HG02884 (cell line): ENCODE measurements around the gene GNA12.

Source experiments
- ATAC-seq: cut with Tn5 transposase; IDR thresholded peaks from one replicate; pipeline ENCODE4 v1.9.1; 2021; ENCODE audit warnings: mild to moderate bottlenecking, moderate library complexity; ENCODE audit not compliant: unreplicated experiment

Gene GNA12

GRCh38 chr7:2717293-2718261 is 126.5 kb downstream of the GNA12 start:
- no peak for ATAC-seq

DNA sequence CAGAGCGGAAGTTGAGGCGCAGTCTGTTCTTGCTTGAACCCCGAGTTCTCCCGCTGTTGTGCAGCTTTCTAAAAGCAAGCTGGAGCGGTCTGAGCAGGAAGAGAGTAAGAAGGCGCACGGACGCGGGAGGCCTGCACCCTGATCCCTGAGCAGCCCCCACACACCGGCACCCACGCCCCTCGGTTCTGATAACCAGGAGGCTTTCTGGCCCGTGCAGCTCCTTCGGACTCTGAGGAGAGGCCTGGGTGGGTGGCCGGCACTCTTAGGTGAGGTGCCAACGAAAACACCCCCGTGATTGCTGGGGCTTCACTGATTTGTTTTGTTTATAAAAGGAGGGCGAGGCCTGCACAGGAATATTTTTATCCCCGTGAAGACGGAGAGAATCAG is 127.2 kb downstream of the GNA12 start:
- no peak for ATAC-seq

- ATAC-seq: no peak
These were observed 127.6 kb downstream of the GNA12 start for GRCh38 chr7:2716488-2716887.

- no peak for ATAC-seq
These were observed 128.5 kb downstream of the GNA12 start for GRCh38 chr7:2715341-2716231.

DNA sequence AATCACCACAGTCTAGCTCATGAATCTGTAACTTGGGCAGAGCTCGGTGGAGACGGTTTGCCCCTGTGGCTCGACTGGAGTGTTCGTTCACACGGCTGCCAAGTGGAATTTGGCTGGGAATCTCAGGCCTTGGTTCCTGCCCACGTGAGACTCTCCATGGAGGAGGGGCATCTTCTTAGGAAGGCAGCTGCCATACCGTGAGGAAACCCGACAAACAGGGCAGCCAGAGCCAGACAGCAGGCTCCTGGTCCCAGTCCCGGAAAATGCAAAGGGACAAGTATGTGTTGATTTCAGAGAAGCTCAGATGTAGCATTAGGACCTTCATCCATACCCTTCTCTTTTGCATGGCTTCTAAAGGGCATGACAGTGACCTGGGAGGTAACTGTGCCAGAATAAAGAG is 129.5 kb downstream of the GNA12 start:
- ATAC-seq: no peak

GRCh38 chr7:2713978-2714377 is 130.1 kb downstream of the GNA12 start:
- ATAC-seq: no peak

DNA sequence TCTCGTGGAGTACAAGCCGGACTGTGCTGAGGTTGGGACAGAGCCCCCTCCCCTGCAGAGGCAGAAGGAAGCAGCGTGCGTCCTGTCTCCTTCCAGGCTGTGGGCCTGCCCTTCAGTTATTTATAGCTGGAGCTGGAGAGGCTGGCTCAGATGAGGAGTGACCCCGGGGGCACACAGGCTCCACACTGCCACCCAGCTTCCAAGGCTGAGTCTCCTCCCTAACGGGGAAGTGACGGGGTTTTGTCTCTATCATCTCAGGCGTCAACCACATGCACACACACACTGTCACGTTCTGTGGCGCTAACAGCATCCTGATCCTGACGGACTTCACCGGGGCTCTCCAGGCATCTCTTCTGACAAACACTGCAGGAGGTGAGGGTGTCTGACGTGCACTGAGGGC is 130.7 kb downstream of the GNA12 start:
- no peak for ATAC-seq

DNA sequence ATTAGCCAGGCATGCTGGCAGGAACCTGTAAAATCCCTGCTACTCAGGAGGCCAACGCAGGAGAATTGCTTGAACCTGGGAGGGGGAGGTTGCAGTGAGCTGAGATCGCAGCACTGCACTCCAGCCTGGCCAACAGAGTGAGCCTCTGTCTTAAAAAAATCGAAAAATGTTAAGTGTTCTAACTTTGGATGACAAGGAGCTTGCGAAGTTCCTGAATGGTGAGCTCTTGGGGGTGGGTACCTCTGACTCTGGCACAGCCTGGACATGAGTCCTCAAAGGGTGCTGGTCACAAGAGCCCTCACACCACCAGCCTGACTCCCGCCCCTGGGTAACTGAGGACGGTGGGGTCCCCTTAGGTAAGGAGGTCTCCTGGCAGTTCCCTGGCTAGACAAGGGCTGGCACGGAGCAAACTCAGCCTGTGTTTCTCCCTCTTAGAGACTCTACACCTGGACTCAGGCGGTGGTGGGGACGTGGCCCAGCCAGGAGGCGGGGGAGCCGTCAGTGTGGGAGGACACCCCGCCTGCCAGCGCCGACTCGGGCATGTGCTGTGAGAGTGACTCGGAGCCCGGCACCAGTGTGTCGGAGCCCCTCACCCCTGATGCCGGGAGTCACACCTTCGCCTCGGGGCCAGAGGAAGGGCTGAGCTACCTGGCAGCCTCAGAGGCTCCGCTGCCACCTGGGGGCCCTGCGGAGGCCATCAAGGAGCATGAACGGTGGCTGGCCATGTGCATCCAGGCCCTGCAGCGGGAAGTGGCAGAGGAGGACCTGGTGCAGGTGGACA is 132.0 kb downstream of the GNA12 start:
- ATAC-seq: no peak

GRCh38 chr7:2710901-2711551 is 133.1 kb downstream of the GNA12 start:
- ATAC-seq: peak; percentile 32

GRCh38 chr7:2710286-2710655 is 133.8 kb downstream of the GNA12 start:
- peak; percentile 51 for ATAC-seq

DNA sequence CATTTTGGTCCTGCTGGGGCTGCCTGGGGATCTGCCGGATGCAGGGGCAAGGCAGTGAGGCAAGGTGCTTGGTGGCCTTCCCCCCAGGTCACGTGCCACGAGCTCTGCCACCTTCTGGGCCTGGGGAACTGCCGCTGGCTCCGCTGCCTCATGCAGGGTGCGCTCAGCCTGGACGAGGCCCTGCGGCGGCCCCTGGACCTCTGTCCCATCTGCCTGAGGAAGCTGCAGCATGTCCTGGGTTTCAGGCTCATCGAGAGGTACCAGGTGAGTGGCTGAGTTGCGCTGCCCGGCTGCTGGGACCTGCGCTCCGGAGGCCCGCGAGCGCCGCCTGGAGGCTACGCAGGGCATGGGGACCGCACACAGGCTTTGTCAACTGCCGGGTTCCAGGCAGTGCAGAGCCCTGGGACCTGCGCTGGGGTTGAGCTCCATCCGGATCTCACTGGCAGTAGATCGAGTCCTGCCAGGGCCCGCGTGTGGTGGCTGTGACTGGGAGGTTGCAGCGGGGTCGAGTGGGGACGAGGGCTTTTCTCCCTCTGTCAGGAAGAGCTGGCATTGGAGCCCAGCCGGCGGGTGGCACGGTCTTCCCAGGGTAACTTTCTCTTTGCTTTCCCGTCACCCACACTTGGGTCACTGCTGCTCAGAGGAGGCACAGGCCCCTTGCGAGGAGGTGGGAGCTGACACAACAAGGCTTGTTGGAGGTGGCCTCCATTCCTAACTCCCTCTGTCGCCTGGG is 134.4 kb downstream of the GNA12 start:
- ATAC-seq: peak; percentile 78

DNA sequence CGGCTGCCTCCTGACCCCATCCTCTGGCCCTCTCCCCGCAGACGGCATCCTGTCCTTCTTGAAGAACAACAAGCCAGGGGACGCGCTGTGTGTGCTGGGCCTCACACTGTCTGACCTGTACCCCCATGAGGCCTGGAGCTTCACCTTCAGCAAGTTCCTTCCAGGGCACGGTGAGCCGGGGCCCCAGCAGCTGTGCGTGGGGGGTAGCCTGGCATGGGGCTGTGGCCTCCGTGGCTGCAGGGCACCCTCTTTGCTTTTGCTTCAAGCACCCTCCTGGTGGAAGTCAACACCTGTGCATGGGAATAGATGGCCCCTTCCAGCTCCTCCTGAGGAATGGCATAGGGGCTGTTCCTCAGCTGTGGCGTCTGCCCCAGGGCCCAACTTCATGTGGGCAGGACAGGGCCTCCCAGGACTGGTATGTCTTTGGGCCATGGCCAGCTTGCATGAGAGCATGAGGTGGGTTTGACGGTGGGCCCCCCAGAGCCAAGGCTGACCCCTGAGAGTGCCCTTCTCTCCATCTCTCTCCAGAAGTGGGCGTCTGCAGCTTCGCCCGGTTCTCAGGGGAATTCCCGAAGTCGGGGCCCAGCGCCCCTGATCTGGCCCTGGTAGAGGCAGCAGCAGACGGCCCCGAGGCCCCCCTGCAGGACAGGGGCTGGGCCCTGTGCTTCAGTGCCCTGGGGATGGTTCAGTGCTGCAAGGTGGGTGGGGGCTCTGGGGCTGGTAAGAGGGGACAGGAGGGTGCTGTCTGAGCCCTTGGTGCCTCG is 135.4 kb downstream of the GNA12 start:
- no peak for ATAC-seq

GRCh38 chr7:2708041-2708440 is 136.1 kb downstream of the GNA12 start:
- ATAC-seq: no peak

DNA sequence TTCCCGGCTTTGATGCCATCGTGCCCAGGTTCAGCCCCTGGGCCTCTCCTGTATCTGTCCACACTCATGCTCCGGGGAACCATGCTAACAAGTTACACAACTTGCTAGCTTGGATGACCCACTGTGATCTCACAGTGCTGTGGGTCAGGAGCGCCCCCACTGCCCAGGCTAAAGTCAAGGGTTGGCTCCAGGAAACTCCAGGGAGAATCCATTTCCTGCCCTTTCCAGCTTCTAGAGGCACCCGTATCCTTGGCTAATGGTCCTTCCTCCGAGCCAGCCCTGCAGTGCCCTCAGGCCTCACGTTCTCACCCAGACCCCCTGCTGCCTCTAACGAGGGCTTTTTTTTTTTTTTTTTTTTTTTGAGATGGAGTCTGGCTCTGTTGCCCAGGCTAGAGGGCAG is 136.6 kb downstream of the GNA12 start:
- no peak for ATAC-seq

GRCh38 chr7:2706685-2707126 is 137.4 kb downstream of the GNA12 start:
- no peak for ATAC-seq

DNA sequence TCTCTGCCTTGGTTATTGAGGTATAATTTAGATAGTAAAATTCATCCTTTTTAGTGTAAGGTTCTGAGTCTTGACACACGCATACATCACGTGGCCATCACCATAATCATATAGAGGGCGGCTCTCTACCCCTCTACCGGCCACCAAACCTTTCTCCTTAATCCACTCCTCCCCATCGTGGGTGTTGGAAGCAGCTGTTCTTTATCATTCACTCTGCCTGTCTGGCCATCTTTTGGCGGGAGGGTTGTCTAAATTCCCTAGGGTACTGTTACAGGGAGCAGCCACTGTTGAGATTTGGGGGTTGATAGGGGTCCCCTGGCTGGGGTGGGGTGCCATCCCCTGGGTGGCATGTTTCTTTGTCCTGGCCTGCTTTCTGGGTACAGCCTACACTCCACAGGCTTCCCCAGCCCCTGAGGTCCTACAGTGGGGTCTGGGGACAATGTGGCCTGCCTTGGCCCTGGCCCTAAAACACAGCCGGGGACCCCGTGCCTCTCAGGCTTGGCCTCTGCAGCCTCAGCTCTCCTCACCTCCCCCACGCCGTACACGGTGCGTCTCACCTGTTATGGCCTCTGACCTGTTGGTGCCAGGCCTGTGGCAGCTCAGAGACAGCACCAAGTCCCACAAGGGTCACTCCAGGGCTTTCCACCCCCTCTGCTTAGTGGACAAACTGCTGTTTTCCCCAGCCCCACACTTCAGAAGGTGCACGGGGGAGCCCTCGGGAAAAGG is 138.6 kb downstream of the GNA12 start:
- no peak for ATAC-seq

DNA sequence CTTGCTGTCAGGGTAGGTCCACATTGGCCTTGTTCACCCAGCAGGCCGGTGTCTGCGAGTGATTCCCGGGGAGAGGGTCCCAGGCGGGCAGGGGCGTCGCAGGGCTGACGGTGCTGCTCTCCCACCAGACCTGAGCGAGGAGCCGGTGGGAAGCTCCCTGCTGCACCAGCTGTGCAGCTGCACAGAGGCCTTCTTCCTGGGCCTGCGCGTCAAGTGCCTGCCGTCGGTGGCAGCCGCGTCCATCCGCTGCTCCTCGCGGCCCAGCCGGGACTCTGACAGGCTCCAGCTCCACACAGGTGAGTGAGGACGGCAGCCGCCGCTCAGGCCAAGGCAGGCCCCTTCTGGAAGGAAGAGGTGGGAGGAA is 141.5 kb downstream of the GNA12 start:
- no peak for ATAC-seq

- ATAC-seq: no peak
These were observed 142.1 kb downstream of the GNA12 start for GRCh38 chr7:2701832-2702593.
